ENCODE results near the gene NOS1AP.
A peak's percentile ranks its signal among the peaks of the same experiment; 100 is the strongest.

GRCh38 chr1:162357681-162358266 is 288.3 kb downstream of the NOS1AP start:
- TF ChIP-seq POLR2A (IDR thresholded peaks at IDR 0.05; ENCODE audit: extremely low read depth, insufficient read length) (no peak), CTCF (IDR thresholded peaks at IDR 0.05; ENCODE audit: low read depth, low read length) (peak; percentile 59)
